Mesothelial cell of epicardium (in vitro differentiated cells): Measurements from ENCODE around the gene METTL13. TPM values are rescaled to one million over a fixed set of nuclear protein-coding genes. Genes with fewer than 3 reads are reported as not detected.

Experiments
- DNase-seq, 2 experiments: peaks; one replicate each; pipeline ENCODE4 v3.0.0; 2021; ENCODE audit warnings: low spot score in 2 of 2; ENCODE audit not compliant: unreplicated experiment in 2 of 2
- H3K27ac Mint-ChIP-seq: 2 replicates; pipeline ENCODE4 v1.8.0; 2021; ENCODE audit warnings: mixed read lengths
- H3K27me3 Mint-ChIP-seq: 2 replicates; pipeline ENCODE4 v1.8.0; 2021; ENCODE audit warnings: low read depth, mixed read lengths
- H3K36me3 Mint-ChIP-seq: 2 replicates; pipeline ENCODE4 v1.8.0; 2021; ENCODE audit warnings: mixed read lengths
- H3K4me1 Mint-ChIP-seq: 2 replicates; pipeline ENCODE4 v1.8.0; 2021; ENCODE audit warnings: mixed read lengths
- H3K4me3 Mint-ChIP-seq: 2 replicates; pipeline ENCODE4 v1.8.0; 2021; ENCODE audit warnings: mild to moderate bottlenecking, moderate library complexity, mixed read lengths
- H3K9me3 Mint-ChIP-seq: 2 replicates; pipeline ENCODE4 v1.8.0; 2021; ENCODE audit warnings: mixed read lengths
- CTCF ChIP-seq: fragments of 200-600 bp; sonication (generic); IDR thresholded peaks from one replicate; pipeline ENCODE4 v1.5.0; 2021; ENCODE audit warnings: antibody characterized with exemption; ENCODE audit not compliant: unreplicated experiment
- total RNA-seq: library from RNA; stranded (reverse); gene quantifications from 3 replicates; pipeline ENCODE4 v1.2.1, GENCODE V29; 2021

The METTL13 gene
- total RNA-seq, 1 donor from 2014 or later = 27.4 TPM

- Mint-ChIP-seq H3K36me3 (no peaks in the 10 kb centered on the region), H3K27ac (no peak overlapping the region), H3K9me3 (peaks cover 25% of the 10 kb centered on the region), H3K4me1 (peaks cover 13% of the 10 kb centered on the region), H3K27me3 (no peaks in the 10 kb centered on the region), H3K4me3 (no peak overlapping the region)
- TF ChIP-seq CTCF = no peak
- no peak for DNase-seq
These were observed 24.6 kb upstream of the METTL13 start for GRCh38 chr1:171756856-171757255.

DNA sequence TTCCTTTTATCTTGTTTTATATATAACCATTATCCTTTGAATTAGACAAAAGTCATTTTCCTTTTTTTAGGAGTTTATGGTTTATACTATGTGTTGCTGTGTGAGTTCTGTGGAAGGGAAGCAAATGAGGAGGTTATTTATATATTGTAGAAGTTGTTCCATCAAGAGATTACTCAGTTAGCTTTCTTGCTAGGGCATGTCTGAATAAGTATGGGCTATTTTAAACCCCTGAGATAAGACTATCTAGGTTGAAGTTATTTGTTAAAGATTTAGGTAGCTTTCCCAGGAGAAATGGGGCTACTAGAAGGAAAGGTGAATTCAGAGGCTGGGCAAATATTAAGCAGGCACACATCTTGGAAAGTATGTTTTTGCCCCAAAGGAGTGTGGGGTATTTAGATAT is 23.4 kb upstream of the METTL13 start:
- peaks cover 3% of the 10 kb centered on the region for H3K27me3 Mint-ChIP-seq
- DNase-seq = no peak
- no peak for TF ChIP-seq CTCF
- H3K27ac Mint-ChIP-seq = peak overlapping the region; percentile 66
- peaks cover 25% of the 10 kb centered on the region for H3K9me3 Mint-ChIP-seq
- H3K4me3 Mint-ChIP-seq = no peak overlapping the region
- H3K36me3 Mint-ChIP-seq = no peaks in the 10 kb centered on the region
- peaks cover 13% of the 10 kb centered on the region for H3K4me1 Mint-ChIP-seq

DNA sequence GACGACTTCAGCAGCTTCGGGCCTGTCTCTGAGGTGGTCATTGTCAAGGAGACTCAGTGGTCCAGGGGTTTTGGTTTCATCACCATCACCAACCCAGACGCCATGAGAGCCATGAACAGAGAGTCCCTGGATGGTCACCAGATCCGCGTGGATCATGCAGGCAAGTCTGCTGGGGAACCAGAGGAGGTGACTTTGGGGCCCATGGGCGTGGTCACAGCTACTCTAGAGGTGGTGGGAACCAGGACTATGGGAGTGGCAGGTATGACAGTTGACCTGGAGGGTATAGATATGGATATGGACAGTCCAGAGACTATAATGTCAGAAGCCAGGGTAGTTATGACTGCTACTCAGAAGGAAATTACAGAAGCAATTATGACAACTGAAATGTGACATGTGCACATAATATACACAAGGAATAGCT is 19.3 kb upstream of the METTL13 start:
- DNase-seq = no peak
- Mint-ChIP-seq H3K4me3 (no peak overlapping the region), H3K9me3 (peaks cover 7% of the 10 kb centered on the region), H3K27ac (no peak overlapping the region), H3K4me1 (peaks cover 6% of the 10 kb centered on the region), H3K36me3 (no peaks in the 10 kb centered on the region), H3K27me3 (peaks cover 19% of the 10 kb centered on the region)
- no peak for TF ChIP-seq CTCF

- Mint-ChIP-seq H3K36me3 (no peaks in the 10 kb centered on the region), H3K4me1 (no peaks in the 10 kb centered on the region), H3K4me3 (no peak overlapping the region), H3K9me3 (no peaks in the 10 kb centered on the region), H3K27me3 (peaks cover 19% of the 10 kb centered on the region), H3K27ac (no peak overlapping the region)
- DNase-seq = no peak
- TF ChIP-seq CTCF = no peak
These were observed 17.7 kb upstream of the METTL13 start for GRCh38 chr1:171763764-171764163.

- Mint-ChIP-seq H3K4me1 (no peaks in the 10 kb centered on the region), H3K27me3 (peaks cover 13% of the 10 kb centered on the region), H3K36me3 (no peaks in the 10 kb centered on the region), H3K9me3 (no peaks in the 10 kb centered on the region), H3K4me3 (no peak overlapping the region), H3K27ac (no peak overlapping the region)
- DNase-seq = no peak
- no peak for TF ChIP-seq CTCF
These were observed 12.3 kb upstream of the METTL13 start for GRCh38 chr1:171769171-171769570.

DNA sequence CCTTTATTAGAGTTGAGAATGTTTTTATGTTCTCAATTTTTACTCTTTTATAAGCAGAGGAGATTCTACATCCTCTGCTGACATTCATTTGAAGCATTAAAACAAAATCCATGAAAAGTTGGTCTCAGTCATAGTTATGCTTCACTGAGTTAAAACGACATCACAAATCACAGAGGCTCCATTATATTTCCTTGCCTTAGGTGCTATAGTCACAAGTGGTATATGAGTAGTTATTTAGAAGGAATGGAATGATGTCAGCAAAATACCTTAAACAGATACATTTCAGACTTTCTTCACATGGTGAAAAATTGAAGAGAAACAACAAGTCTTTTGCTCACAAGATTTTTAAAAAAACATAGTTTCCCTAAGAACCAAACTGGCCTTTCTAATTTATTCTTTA is 11.7 kb upstream of the METTL13 start:
- H3K27me3 Mint-ChIP-seq = peaks cover 12% of the 10 kb centered on the region
- H3K27ac Mint-ChIP-seq = no peak overlapping the region
- DNase-seq = no peak
- H3K4me3 Mint-ChIP-seq = no peak overlapping the region
- no peaks in the 10 kb centered on the region for H3K9me3 Mint-ChIP-seq
- no peaks in the 10 kb centered on the region for H3K36me3 Mint-ChIP-seq
- no peaks in the 10 kb centered on the region for H3K4me1 Mint-ChIP-seq
- no peak for TF ChIP-seq CTCF
